ENCODE results near the gene SLC12A3.

The SLC12A3 gene

DNA sequence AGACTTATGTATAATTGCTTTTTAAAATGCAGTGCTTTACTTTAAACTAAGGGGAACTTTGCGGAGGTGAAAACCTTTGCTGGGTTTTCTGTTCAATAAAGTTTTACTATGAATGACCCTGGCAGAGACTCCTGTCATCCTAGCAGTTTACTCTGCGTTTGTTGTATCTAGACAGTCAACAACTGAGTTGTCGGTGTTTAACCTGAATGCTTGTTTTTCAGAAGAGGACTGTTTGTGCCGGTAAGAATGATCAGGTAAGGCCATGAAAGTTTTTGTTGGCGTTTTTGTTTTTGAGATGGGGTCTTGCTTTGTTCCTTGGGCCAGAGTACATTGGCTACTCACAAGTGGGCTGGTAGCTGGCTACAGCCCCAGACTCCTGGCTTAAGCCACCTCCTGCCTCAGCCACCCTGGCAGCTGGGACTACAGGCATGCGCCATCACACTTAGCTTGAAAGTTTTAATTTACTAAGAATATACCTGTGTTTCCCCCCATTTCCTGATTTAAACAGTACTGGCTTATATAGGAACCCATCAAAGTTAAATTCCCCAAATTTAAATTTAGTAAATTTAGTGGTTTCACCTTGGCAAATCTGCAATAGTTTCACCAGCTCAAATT lies 78.9 kb downstream of the SLC12A3 start:
- no peak for DNase-seq (ENCODE audit: low spot score)

DNA sequence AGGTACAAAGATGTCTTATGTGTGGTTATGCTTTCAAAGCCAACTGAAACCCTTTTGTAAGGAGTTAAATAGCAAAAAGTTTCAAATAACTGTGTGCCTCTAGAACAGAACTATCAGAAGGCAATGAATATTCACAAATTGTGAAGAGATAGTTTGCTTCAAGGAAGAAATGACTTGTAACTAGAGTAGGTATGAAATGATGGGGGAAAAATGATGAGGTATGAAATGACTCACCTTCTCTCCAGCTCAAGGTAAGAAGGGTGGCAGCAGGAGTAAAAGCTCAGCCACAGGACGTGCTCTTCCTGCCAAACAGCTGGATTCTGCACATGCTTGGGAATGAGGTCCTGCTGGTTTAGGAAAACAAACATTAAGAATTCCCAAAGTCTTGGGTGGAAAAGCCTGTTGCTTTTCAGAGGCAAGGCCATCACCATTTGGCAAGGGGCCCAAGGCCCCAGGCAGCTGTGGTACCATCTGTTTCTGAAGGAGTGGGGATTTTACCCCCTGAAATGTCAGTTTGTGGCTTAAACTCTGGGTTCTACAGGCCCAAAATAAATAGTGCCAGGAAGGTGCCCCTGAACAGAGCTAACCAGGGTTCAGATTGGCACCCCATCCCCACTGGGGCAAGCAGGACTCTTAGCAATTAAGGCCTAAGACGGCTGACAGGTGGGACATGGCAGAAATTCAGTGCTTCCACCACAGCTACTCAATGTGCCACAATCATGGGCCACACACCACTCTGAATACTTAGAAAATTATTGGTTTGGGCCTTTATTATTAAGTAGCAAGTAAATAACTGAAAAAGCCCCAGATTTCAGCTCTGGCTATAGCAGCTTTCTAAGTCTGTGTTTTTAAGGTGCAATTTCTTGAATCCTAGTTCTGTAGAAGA lies 80.2 kb downstream of the SLC12A3 start:
- DNase-seq (ENCODE audit: low spot score): no peak

DNA sequence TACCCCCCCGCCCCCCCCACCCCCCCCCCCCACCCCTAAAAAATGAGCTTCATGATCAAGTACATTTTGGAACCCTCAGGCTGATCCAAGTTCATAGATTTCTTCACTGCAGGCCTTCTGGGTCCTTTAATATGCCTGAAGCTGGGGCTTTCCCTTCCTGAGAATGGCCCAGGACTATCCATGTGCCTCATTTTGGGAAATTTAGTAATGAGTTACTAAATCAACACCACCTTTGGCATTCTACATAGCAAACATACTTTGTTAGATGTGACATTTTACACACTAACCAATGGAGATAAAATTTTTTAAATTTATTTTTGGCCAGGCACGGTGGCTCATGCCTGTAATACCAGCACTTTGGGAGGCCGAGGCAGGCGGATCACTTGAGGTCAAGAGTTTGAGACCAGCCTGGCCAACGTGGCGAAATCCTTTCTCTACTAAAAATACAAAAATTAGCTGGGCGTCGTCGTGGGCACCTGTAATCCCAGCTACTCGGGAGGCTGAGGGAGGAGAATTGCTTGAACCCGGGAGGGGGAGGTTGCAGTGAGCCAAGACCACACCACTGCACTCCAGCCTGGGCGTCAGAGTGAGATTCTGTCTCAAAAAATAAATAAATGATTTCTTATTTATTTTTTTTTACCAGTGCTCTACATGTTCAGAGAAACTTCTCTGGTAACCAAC lies 81.0 kb downstream of the SLC12A3 start:
- no peak for DNase-seq (ENCODE audit: low spot score)

DNA sequence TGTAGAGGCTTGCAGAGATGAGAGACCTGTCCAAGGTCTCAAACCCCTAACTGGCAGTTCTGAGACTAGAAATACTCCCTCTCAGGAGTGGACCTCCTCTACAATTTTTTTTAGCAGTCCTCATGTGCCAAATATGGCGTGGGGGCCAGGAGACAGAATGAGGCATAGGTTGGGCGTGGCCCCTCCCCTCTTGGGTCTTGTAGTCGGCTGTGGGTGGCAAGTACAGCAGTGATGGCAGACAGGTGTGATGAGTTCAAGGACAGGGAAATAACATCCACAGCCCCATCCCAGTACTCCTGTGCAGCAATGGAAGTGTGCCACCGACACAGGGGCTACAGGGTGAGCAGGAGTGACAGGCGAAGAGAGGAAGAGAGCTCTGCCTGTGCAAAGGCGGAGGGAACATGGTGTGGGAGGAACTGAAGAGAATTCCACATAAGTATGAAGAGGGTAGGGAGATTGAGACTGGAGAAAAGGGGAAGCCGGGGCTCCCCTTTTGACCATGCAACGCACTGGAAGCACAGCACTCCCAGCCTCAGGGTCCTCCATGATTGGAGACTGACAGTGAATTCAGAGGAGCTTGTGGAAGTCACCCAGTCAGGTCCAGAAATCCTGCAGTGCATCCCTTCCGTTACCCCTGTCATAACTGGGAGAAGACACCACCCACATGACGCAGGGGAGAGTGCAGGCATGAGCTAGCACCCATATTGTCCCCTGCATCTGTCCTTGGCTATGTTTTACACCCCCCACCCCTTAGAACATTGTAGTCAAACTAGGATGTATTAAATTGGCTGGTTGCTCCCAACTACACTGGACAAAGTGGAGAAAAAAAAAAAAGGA lies 82.0 kb downstream of the SLC12A3 start:
- no peak for DNase-seq (ENCODE audit: low spot score)

DNA sequence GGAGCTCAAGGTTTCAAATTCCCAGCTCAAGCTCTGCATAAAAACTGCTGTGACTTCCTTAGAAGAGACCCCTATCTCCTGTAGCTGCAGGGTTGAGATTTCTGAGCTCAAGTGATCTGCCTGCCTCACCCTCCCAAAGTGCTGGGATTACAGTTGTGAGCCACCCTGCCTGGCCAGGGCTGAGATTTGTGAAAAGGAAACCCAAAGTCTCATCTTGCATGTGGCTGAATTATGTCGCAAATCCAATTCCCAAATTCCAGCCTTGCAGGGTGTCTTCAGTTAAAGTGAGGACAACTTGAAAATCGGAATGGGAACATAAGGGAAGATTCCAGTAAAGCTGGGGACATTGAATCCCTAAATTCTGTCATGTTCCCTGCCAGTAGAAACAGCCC lies 82.6 kb downstream of the SLC12A3 start:
- no peak for DNase-seq (ENCODE audit: low spot score)

DNA sequence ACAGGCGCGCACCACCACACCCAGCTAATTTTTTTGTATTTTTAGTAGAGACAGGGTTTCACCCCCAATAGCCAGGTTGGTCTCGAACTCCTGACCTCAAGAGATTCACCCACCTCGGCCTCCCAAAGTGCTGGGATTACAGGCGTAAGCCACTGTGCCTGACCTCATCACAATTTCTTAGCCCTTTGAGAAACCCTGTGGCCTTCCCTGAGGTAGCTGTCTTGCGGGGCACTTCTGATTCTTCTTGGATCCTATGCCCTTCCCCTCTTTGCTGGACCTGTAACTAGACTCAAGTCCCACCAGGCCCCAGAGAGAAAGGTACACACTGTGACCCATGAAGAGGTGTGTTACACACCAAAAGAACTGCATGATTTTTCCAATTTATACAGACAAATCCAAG lies 83.2 kb downstream of the SLC12A3 start:
- no peak for DNase-seq (ENCODE audit: low spot score)

DNA sequence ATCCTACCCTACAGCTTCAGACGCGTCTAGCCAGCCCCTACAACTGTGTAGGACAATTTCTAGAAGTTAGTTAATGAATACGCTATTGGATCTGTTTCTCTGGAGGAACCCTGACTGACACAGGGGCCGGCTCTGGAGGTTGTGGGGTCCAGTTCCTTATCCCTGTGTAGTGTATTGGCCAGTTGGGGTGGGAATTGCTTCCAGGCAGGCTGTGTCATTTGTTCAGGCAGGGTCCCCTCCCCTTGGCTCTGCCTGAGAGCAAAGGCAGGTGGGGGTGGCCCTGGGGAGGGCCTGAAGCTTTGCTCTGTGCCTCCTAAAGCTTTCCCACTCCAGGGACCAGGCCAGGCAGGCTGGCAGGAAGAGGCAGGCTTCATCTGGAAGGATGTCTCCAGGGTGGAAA lies 85.0 kb downstream of the SLC12A3 start:
- no peak for DNase-seq (ENCODE audit: low spot score)

DNA sequence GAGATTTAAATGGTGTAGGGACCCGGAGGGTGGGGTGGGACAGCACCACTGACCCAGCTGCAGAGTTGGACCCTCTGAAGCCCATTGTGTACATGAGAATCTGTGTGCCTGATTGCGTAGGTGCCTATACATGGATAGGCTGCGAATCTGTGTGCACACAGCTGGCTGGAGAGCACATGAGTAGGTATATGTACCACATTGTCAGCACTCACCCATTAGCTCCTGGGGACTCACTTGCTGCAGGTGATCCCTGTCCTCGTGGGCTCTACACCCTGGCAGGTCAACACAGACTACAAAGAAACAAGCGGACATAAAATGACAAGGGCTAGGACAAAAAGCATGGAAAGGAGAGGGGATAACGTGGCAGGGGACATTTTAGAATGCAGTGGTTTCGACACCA lies 85.4 kb downstream of the SLC12A3 start:
- DNase-seq (ENCODE audit: low spot score): no peak

DNA sequence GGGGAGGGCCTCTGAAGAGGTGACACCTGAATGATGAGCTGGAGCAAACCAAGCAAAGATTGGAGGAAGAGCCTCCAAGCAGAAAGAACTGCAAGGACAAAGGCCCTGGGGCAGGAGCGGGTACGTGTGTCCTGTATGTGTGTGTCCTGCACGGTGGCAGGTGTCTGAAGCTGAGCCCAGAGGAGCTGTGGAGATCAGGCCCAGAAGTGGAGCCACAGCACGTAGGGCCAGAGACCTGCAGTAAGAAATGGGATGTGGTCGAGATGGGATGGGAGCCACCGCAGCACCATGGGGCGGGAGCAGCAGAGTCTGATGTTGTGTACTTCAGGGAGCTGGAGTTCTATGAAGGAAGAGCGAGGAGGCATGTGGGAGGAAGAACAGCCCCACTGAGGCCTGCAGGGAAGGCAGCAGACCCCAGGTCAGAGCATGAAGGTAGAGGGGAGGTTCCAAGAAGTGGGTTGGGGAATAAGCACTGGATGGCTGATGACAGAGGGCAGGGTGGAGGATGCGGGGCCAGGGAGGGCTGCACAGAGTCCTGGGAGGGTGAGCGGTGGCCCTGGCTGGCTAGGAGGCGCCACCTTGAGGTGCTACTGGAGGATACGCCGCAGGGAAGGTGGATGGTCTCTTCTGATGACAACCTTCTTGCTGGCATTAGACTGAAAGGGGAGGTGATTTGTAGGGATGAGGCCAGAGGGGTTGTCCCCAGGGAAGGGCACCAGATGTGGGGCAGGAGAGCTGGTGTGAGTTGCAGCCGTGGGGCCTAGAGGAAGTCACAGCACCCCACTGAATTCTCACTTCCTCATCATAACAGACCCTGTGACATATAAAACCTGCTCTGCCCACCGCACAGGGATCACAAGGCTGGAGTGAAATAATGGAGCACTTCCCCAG lies 86.1 kb downstream of the SLC12A3 start:
- peak; percentile 88 for DNase-seq (ENCODE audit: low spot score)

DNA sequence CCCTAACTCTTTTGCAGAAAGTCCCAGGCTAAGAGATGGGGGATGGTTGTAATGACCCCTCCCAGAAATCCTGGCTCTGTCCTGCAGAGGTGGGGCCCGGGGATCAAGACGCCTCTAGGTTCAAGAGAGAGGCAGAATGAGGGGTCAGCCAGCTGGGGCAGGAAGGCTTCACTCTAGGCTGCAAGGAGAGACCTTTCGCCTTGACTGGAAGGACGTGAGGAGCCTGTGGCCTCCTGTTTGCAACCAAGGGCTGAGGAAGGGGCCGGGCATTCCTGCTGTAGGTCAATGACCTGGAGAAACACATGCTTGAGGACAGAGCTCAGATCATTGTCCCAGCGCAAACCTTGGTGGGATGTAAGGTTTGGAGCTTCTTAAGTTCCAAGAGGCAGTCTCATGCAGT lies 88.0 kb downstream of the SLC12A3 start:
- DNase-seq (ENCODE audit: low spot score): no peak

DNA sequence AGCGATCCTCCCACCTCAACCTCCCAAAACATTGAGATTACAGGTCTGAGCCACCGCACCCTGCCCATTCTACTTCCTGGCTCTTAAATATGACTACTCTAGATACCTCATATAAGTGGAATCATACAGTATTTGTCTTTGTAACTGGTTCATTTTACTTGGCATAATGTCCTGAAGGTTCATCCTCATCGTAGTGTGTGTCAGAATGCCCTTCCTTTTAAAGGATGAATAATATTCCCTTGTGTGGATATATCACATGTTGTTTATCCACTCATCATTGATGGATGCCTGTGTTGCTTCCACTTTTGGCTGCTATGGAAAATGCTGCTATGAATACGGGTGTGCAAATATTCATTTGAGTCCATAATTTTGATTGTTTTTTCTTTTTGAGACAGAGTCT lies 91.1 kb downstream of the SLC12A3 start:
- no peak for DNase-seq (ENCODE audit: low spot score)

DNA sequence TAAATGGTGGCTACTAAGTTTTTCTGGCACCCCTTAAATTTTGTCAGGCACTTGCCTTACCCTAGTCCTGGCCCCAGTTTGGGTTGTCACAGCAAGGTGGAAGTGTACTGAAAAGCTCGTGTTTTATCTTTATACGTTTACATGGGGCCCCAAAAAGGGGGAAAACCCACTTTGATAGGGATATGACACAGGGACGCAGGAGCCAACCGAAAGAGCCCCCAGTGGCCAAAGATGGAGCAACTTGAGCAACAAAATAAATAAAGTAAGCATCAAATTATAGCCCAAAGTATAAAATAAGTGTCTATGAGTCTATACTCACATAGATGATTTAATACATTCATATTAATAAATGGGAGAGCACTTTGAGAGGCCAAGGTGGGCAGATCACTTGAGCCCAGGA lies 91.7 kb downstream of the SLC12A3 start:
- DNase-seq (ENCODE audit: low spot score): no peak

DNA sequence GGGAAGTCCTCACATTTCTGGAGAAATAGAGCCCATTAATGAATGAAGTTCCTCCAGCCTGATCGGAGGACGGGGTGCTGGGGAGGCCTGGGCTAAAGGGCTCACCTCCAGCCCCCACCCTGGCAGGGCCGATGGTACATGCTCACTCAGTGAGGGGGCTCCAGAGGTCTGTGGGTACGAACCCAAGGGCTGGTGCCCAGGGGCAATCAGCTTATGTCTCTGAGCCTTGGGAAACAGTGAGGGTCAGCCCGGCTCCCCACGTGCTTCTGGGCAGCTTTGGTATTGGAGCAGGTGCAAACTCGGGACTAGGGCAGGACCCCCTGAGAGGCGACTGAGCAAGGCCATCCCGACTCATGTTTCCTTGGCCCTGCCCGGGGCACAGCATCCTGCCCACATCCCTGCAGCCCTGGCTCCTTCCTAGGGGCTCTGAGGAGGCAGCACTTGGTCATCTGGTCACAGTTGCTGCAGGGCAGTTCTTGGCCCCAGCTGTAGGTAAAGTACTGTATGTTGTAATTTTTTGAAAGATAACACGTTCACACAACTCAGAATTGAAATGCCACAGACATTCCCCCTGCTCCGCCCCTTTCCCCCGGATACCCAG lies 95.8 kb downstream of the SLC12A3 start:
- DNase-seq (ENCODE audit: low spot score): no peak

DNA sequence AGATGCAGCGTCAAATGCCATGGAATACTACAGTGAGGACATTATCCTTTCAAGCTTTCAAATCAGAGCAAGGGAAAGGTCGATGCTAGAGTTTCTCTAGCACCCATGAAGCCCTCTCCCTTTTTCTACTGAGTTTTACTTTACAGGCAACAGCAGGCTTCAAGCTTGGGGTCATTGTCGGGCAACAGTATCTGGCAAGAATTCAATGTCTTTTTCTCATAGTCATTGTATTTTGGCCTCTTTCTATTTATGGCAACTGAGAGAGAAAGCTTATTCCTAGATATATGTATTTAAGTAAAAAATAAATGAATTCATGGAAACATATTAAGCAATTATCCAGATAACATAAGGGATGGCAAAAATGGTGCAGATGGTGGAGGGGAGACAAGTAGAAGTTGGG lies 96.4 kb downstream of the SLC12A3 start:
- no peak for DNase-seq (ENCODE audit: low spot score)

DNA sequence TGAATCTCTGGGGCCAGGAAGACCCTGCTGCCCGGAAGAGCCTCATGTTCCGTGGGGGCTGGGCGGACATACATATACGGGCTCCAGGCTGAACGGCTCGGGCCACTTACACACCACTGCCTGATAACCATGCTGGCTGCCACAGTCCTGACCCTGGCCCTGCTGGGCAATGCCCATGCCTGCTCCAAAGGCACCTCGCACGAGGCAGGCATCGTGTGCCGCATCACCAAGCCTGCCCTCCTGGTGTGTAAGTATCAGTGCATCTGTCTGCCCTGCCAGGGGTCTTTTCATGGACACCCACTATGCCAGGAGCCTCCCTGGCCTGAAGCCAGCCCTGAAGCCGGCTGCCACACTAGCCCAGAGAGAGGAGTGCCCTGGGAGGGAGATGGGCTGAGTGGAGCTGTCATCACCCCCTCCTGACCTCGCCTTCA lies 96.9 kb downstream of the SLC12A3 start, which contains the start of gene CETP:
Gene CETP (plus strand): TSS at position 100 of the 431 bp plus-strand sequence. CDS start 30 bp downstream, at position 130.
- DNase-seq (ENCODE audit: low spot score): no peak

DNA sequence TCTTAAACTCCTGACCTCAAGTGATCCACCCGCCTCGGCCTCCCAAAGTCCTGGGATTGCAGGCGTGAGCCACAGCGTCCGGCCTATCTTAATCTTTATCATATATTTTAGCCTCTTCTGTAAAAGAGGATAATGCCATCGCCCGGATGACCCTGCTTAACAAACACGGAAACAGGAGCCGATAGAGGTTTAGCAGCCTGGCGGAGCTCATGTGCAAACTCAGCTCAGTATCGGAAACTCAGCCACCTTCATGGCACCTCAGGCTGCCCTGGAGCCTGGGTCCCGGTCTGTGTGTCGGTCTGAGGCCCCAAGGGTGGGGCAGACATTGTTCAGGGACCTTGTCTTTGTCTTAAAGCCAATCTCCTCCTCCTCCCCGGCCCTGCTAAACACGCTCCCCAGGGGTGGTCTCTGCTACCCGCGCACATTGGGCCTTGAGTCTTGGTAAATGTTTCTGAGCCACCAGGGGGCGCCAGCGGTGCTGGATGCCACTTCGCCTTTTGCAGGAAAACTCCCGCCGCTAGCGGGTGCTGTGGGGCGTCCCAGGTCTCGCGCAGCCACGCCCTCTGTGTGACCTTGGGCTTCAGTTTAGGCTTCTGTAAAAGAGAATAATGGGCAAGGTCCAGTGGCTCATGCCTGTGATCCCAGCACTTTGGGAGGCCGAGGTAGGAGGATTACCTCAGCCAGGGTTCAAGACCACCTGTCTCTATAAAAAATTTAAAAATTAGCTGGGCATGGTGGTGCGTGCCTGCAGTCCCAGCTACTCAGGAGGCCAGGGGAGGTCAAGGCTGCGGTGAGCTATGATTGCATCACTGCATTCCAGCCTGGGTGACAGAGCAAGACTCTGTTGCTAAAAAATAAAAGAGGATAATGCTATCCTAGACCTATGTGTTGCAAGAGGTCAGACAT lies 99.5 kb downstream of the SLC12A3 start:
- DNase-seq (ENCODE audit: low spot score): peak; percentile 89
